A549 (cell line): Measurements from ENCODE around the gene TCHHL1. TPM values are rescaled to one million over a fixed set of nuclear protein-coding genes. Genes with fewer than 3 reads are reported as not detected.

Source experiments
- ATAC-seq, 2 experiments: fragments of 200-7000 bp in 1 of 2; fragments of >200 bp in 1 of 2; cut with Nextera tagmentation in 1 of 2; cut with Tn5 transposase in 1 of 2; 3 replicates each; pipeline versions ENCODE4 v1.8.0 to v1.9.1; 2018 to 2020; ENCODE audit warnings: mild to moderate bottlenecking in 1 of 2, moderate library complexity in 1 of 2
- CTCF ChIA-PET: fragments of 300-600 bp; sonication (Branson Sonifier 250); formaldehyde crosslinking; extraction: SDS; loops from one replicate; lab custom pipeline; 2021; ENCODE audit warnings: antibody characterized with exemption, inconsistent platforms; lab: Yijun Ruan, JAX
- POLR2A ChIA-PET: fragments of 350-600 bp; formaldehyde crosslinking; extraction: SDS; loops from one replicate; lab custom pipeline; 2021; ENCODE audit warnings: antibody characterized with exemption, inconsistent platforms; lab: Yijun Ruan, JAX
- DNase-seq, 2 experiments: peaks; one replicate each; pipeline versions ENCODE4 v3.0.0 to v3.0.0-alpha.2; 2011 to 2016; ENCODE audit warnings: low read depth in 1 of 2, low spot score in 1 of 2
- FAIRE-seq: peaks from 2 replicates; lab custom pipeline; 2011; peaks lifted over from hg19 to GRCh38; lab: Jason Lieb, UNC
- H3K27ac ChIP-seq, 2 experiments: fragments of >200 bp; sonication (Bioruptor Twin); formaldehyde crosslinking; 3 replicates each; pipeline ENCODE4 v1.5.1; 2016 to 2017
- H3K4me1 ChIP-seq: fragments of >200 bp; sonication (Bioruptor Twin); formaldehyde crosslinking; 3 replicates; pipeline ENCODE4 v1.6.1; 2016
- H3K4me2 ChIP-seq: fragments of >200 bp; sonication (Bioruptor Twin); formaldehyde crosslinking; 3 replicates; pipeline ENCODE4 v1.6.1; 2016
- H3K4me3 ChIP-seq: fragments of >200 bp; sonication (Bioruptor Twin); formaldehyde crosslinking; 3 replicates; pipeline ENCODE4 v1.5.1; 2016
- H3K9me3 ChIP-seq: fragments of >200 bp; sonication (Bioruptor Twin); formaldehyde crosslinking; 3 replicates; pipeline ENCODE4 v1.6.1; 2016
- BHLHE40 ChIP-seq: IDR thresholded peaks from 2 replicates; pipeline ENCODE4 v1.6.1; 2012; ENCODE audit warnings: low read depth, low read length, inconsistent platforms
- CEBPB ChIP-seq, 2 experiments: fragments of >200 bp in 1 of 2; sonication (Bioruptor Twin) in 1 of 2; formaldehyde crosslinking in 1 of 2; IDR thresholded peaks; 2 replicates each; pipeline ENCODE4 v1.6.1; 2012 to 2016
- EHF ChIP-seq: fragments of 250-450 bp; sonication (Bioruptor Pico); IDR thresholded peaks from 2 replicates; pipeline ENCODE4 v1.5.0; 2020; ENCODE audit warnings: mild to moderate bottlenecking
- FOXS1 ChIP-seq: fragments of 250-450 bp; sonication (Bioruptor Pico); IDR thresholded peaks from 2 replicates; pipeline ENCODE4 v1.5.0; 2020; ENCODE audit warnings: mild to moderate bottlenecking, moderate library complexity
- HDAC2 ChIP-seq: fragments of 200-600 bp; sonication (generic); IDR thresholded peaks from 2 replicates; pipeline ENCODE4 v1.6.1; 2016
- HOXB5 ChIP-seq: fragments of 250-450 bp; sonication (Bioruptor Pico); IDR thresholded peaks from 2 replicates; pipeline ENCODE4 v1.5.0; 2020; ENCODE audit warnings: mild to moderate bottlenecking, moderate library complexity
- MAZ ChIP-seq: fragments of 150-350 bp; IDR thresholded peaks from 2 replicates; pipeline ENCODE4 v1.6.1; 2014; ENCODE audit warnings: antibody characterized with exemption, low read depth, low read length, borderline replicate concordance
- NPAS2 ChIP-seq: fragments of 250-450 bp; sonication (Bioruptor Pico); IDR thresholded peaks from 2 replicates; pipeline ENCODE4 v1.8.0; 2022; ENCODE audit warnings: mild to moderate bottlenecking, moderate library complexity, borderline replicate concordance
- NR3C1 ChIP-seq: fragments of >200 bp; sonication (Bioruptor Twin); formaldehyde crosslinking; IDR thresholded peaks from 3 replicates; pipeline ENCODE4 v1.6.1; 2017
- PHF8 ChIP-seq: fragments of 200-600 bp; sonication (generic); IDR thresholded peaks from 2 replicates; pipeline ENCODE4 v1.6.1; 2016; ENCODE audit warnings: low read depth, mild to moderate bottlenecking, antibody characterized with exemption, moderate library complexity, borderline replicate concordance
- RAD21 ChIP-seq, 2 experiments: fragments of >200 bp in 1 of 2; sonication (Bioruptor Twin) in 1 of 2; formaldehyde crosslinking in 1 of 2; IDR thresholded peaks in 1 of 2; conservative IDR thresholded peaks in 1 of 2; 2 replicates in 1 of 2; 3 replicates in 1 of 2; pipeline ENCODE4 v1.6.1; 2012 to 2018; ENCODE audit warnings: inconsistent platforms in 1 of 2
- RCOR1 ChIP-seq: fragments of 150-350 bp; IDR thresholded peaks from 2 replicates; pipeline ENCODE4 v1.6.1; 2014; ENCODE audit warnings: antibody characterized with exemption, low read length, low read depth
- RFX5 ChIP-seq: fragments of 450-650 bp; IDR thresholded peaks from 2 replicates; pipeline ENCODE4 v1.7.1; 2014; ENCODE audit warnings: antibody characterized with exemption, mild to moderate bottlenecking, moderate library complexity
- TP53 ChIP-seq: fragments of 250-450 bp; sonication (Bioruptor Pico); IDR thresholded peaks from 2 replicates; pipeline ENCODE4 v1.5.0; 2021; ENCODE audit warnings: mild to moderate bottlenecking, moderate library complexity
- WGBS: methylation state at CpG from one replicate; pipeline ENCODE4 v1.1.6; 2017; ENCODE audit errors: missing lambda C conversion rate; 5-methylcytosine and 5-hydroxymethylcytosine counted together
- polyA plus RNA-seq, 4 experiments: library from polyadenylated mRNA; depleted of rRNA in 3 of 4; stranded (reverse); fragments of >200 nt; fragmentation: RNase III in 1 of 4; extraction: RNeasy Plus Mini Kit Qiagen cat#74134 plus additional on column Dnase treatment in 1 of 4; gene quantifications; 2 replicates in 3 of 4; 3 replicates in 1 of 4; pipeline ENCODE4 v1.2.3, GENCODE V29; 2011 to 2017
- TF ChIP-seq, protein P1 (sequence below): IDR thresholded peaks from 2 replicates; pipeline ENCODE4 v1.6.1; 2012
- TF ChIP-seq, protein P2 (sequence below): IDR thresholded peaks from 2 replicates; pipeline ENCODE4 v1.6.1; 2012; ENCODE audit warnings: low read depth, borderline replicate concordance
- TF ChIP-seq, protein P3 (sequence below): fragments of 250-450 bp; sonication (Bioruptor Pico); IDR thresholded peaks from 2 replicates; pipeline ENCODE4 v1.5.0; 2021; ENCODE audit warnings: mild to moderate bottlenecking, moderate library complexity, borderline replicate concordance
- TF ChIP-seq, protein P4 (sequence below): fragments of >200 bp; sonication (Bioruptor Twin); formaldehyde crosslinking; IDR thresholded peaks from 3 replicates; pipeline ENCODE4 v1.6.1; 2016
- TF ChIP-seq, protein P5 (sequence below): IDR thresholded peaks from 2 replicates; pipeline ENCODE4 v1.6.1; 2012
- TF ChIP-seq, protein P6 (sequence below): fragments of 200-600 bp; sonication (generic); IDR thresholded peaks from 2 replicates; pipeline ENCODE4 v1.6.1; 2016; ENCODE audit warnings: antibody characterized with exemption, mild to moderate bottlenecking, moderate library complexity

TCHHL1 gene
- polyA plus RNA-seq, 2 of the 4 experiments (the other 2 are of a cell fraction) = not detected

DNA sequence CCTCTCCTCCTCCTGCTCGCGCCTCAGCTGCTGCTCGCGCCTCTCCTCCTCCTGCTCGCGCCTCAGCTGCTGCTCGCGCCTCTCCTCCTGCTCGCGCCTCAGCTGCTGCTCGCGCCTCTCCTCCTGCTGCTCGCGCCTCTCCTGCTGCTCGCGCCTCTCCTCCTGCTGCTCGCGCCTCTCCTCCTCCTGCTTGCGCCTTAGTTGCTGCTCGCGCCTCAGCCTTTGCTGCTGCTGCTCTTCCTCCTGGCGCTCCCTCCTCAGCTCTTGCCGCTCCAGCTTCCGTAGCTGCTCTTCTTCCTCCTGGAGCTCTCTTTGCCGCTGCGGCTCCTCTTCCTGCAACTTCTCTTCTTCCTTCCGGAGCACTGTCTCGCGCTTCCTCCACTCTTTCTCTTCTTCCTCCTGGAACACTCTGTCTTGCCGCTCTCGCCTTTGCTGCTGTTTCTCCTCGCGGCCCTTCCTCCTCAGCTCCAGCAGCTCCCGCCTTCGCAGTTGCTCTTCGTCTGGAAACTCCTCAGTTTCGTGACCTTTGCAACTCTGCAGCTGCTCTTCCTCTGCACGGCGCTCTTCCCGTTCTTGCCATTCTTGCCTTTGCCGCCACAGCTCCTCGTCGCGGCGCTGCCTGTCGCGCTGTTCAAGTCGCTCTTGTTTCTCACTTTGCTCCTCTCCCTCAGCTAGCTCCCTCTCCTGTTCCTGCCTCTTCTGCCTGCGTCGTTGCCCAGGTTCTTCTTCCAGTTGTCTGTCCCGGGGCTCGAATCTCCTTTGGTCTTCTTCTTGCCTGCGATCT lies 23.4 kb upstream of the TCHHL1 start (continued):
- no peak for TF ChIP-seq MAZ
- no peak for TF ChIP-seq RCOR1

DNA sequence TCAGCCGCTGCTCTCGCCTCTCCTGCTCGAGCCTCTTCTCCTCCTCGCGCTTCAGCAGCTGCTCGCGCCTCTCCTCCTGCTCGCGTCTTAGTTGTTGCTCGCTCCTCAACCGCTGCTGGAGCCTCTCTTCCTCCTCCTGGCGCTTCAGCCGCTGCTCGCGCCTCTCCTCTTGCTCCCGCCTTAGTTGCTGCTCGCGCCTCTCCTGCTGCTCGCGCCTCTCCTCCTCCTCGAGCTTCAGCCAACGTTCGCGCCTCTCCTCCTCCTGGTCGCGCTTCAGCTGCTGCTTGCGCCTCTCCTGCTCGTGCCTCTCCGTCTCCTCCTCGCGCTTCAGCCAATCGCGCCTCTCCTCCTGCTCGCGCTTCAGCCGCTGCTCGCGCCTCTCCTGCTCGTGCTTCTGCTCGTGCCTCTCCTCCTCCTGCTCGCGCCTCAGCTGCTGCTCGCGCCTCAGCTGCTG lies 22.7 kb upstream of the TCHHL1 start:
- TF ChIP-seq BHLHE40 = no peak
- TF ChIP-seq RCOR1 = no peak
- TF ChIP-seq HDAC2 = 0 out of 2 replicates have a peak, but pooled peaks have one; percentile 12
- TF ChIP-seq, protein P1, sequence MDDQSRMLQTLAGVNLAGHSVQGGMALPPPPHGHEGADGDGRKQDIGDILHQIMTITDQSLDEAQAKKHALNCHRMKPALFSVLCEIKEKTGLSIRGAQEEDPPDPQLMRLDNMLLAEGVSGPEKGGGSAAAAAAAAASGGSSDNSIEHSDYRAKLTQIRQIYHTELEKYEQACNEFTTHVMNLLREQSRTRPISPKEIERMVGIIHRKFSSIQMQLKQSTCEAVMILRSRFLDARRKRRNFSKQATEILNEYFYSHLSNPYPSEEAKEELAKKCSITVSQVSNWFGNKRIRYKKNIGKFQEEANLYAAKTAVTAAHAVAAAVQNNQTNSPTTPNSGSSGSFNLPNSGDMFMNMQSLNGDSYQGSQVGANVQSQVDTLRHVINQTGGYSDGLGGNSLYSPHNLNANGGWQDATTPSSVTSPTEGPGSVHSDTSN = no peak
- TF ChIP-seq, protein P2, sequence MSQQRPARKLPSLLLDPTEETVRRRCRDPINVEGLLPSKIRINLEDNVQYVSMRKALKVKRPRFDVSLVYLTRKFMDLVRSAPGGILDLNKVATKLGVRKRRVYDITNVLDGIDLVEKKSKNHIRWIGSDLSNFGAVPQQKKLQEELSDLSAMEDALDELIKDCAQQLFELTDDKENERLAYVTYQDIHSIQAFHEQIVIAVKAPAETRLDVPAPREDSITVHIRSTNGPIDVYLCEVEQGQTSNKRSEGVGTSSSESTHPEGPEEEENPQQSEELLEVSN = peak; percentile 67; the same call in 1 of the 2 replicates
- no peak for TF ChIP-seq CEBPB (IDR thresholded peaks at IDR 0.05)
- TF ChIP-seq NR3C1 = no peak
- TF ChIP-seq, protein P3, sequence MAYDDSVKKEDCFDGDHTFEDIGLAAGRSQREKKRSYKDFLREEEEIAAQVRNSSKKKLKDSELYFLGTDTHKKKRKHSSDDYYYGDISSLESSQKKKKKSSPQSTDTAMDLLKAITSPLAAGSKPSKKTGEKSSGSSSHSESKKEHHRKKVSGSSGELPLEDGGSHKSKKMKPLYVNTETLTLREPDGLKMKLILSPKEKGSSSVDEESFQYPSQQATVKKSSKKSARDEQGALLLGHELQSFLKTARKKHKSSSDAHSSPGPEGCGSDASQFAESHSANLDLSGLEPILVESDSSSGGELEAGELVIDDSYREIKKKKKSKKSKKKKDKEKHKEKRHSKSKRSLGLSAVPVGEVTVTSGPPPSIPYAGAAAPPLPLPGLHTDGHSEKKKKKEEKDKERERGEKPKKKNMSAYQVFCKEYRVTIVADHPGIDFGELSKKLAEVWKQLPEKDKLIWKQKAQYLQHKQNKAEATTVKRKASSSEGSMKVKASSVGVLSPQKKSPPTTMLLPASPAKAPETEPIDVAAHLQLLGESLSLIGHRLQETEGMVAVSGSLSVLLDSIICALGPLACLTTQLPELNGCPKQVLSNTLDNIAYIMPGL (CRISPR knock-in tag) = no peak
- no peak for TF ChIP-seq TP53 (CRISPR knock-in tag)
- TF ChIP-seq, protein P4, sequence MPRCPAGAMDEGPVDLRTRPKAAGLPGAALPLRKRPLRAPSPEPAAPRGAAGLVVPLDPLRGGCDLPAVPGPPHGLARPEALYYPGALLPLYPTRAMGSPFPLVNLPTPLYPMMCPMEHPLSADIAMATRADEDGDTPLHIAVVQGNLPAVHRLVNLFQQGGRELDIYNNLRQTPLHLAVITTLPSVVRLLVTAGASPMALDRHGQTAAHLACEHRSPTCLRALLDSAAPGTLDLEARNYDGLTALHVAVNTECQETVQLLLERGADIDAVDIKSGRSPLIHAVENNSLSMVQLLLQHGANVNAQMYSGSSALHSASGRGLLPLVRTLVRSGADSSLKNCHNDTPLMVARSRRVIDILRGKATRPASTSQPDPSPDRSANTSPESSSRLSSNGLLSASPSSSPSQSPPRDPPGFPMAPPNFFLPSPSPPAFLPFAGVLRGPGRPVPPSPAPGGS = no peak
- no peak for TF ChIP-seq RFX5
- no peak for TF ChIP-seq HOXB5
- TF ChIP-seq, protein P5, sequence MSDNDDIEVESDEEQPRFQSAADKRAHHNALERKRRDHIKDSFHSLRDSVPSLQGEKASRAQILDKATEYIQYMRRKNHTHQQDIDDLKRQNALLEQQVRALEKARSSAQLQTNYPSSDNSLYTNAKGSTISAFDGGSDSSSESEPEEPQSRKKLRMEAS = peak; percentile 43
- TF ChIP-seq EHF (CRISPR knock-in tag) = no peak
- no peak for TF ChIP-seq NPAS2 (CRISPR knock-in tag)
- no peak for TF ChIP-seq FOXS1 (CRISPR knock-in tag)
- no peak for TF ChIP-seq PHF8
- no peak for TF ChIP-seq RAD21 (conservative IDR thresholded peaks at IDR 0.05 in 1 of 2, IDR thresholded peaks at IDR 0.05 in 1 of 2)
- TF ChIP-seq, protein P6, sequence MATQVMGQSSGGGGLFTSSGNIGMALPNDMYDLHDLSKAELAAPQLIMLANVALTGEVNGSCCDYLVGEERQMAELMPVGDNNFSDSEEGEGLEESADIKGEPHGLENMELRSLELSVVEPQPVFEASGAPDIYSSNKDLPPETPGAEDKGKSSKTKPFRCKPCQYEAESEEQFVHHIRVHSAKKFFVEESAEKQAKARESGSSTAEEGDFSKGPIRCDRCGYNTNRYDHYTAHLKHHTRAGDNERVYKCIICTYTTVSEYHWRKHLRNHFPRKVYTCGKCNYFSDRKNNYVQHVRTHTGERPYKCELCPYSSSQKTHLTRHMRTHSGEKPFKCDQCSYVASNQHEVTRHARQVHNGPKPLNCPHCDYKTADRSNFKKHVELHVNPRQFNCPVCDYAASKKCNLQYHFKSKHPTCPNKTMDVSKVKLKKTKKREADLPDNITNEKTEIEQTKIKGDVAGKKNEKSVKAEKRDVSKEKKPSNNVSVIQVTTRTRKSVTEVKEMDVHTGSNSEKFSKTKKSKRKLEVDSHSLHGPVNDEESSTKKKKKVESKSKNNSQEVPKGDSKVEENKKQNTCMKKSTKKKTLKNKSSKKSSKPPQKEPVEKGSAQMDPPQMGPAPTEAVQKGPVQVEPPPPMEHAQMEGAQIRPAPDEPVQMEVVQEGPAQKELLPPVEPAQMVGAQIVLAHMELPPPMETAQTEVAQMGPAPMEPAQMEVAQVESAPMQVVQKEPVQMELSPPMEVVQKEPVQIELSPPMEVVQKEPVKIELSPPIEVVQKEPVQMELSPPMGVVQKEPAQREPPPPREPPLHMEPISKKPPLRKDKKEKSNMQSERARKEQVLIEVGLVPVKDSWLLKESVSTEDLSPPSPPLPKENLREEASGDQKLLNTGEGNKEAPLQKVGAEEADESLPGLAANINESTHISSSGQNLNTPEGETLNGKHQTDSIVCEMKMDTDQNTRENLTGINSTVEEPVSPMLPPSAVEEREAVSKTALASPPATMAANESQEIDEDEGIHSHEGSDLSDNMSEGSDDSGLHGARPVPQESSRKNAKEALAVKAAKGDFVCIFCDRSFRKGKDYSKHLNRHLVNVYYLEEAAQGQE = no peak
- DNase-seq (peak in 1 of 2 experiments; percentile 66), ATAC-seq (peak; percentile 9 to 34; a peak in 5 of 6 replicates), FAIRE-seq (no peak)
- peak overlapping the region; percentile 98 for H3K4me2 ChIP-seq
- H3K4me1 ChIP-seq = peaks cover 28% of the 10 kb centered on the region
- H3K9me3 ChIP-seq = 0 out of 3 replicates have a peak, but pooled peaks cover 6% of the 10 kb centered on the region
- WGBS = 2% methylated on average over 41 of the region's 44 CpGs
- H3K27ac ChIP-seq = peak overlapping the region in 1 of 2 experiments; percentile 67; a peak in 2 of 6 replicates
- POLR2A ChIA-PET = interaction anchor here (0.7 to 1.6 kb wide), 3 partner anchors 63 to 1290 kb away, joined by 4 to 7 read pairs (median 6); no protein-coding TSS in a partner anchor
- H3K4me3 ChIP-seq = peak overlapping the region; percentile 49
- CTCF ChIA-PET = interaction anchor here (1.1 to 10.4 kb wide), 10 partner anchors 14 to 347 kb away, joined by 3 to 89 read pairs (median 8); no protein-coding TSS in a partner anchor
